SW480 (cell line): Measurements from ENCODE around the gene OGA.

ENCODE experiments used
- DNase-seq: peaks from one replicate; pipeline ENCODE4 v3.0.0-alpha.2; 2016; ENCODE audit warnings: low spot score

Gene OGA

DNA sequence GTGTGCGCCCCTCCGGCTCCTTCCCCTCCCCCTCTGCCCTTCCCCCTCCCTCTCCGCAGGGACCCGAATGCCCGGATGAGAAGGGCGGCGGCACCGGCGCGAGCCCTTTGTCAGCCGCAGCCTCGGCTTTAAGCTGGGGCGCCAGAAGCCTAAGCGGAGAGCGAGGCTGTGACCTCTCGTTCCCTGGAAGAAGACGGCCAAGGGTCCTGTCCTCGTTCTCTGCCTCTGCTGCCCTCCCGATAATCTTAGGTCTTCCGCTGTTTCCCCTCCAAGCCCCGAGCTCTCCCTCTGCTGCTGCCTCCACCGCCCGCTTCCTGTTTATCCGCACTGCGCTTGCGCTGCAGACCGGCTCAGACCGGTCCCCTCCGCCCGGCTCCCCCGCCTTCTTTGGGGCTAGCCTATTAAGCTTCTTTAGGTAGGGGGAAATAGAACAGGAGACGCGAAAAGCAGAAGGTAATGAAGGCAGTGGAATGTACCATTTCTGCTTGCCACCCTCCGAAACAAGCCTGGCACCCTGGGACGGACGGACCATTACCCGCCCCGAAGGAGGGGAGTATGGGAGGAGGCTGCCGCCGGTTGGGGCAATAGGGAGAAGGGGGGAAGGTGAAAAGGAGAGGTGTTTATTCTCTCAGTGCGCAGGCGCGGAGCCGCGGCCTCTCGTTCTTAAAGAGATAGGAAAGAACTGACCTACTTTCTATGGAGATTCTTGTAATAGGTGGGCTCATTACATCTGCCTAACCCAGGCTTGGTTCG is at the start of gene OGA:
Gene OGA (minus strand): TSS at position 326 of the 753 bp plus-strand sequence. CDS start 422 bp downstream, outside the sequence.
- peak; percentile 100 for DNase-seq

DNA sequence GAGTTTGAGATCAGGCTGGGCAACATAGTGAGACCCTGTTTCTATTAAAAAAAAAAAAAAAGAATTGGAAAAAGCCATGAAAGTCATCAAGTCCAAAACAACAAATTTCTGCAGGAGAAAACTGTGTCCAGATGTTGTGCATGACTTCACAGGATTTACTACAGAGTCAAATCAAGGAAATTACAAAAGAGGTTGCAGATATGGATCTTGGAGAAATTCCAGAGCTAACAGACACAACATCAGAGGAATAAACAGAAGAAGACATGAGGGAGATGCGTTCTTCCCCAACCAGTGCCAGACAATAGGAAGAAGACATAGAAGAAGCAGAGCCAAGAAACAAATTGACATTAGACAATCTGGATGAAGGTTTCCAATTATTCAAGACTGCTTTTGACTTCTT is 49.7 kb upstream of the OGA start:
- no peak for DNase-seq

DNA sequence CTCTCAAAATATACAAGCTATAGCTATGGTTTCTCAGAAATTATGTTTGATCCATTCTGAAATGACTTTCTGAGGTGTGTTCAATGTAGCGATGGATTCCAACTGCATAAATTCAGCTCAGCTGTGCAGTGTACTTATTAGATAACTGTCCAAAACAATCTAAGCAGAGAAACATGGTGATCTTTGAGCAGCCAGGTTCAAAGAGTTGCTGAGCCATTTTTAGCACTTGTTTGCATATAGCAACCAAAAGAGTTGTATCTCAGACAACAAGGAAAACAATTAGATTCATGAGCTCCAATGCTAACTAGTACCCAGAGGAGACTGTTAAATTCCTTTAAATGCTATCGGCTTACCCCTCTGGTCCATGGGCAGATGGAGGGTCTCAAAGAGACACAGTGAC is 41.3 kb upstream of the OGA start:
- no peak for DNase-seq

DNA sequence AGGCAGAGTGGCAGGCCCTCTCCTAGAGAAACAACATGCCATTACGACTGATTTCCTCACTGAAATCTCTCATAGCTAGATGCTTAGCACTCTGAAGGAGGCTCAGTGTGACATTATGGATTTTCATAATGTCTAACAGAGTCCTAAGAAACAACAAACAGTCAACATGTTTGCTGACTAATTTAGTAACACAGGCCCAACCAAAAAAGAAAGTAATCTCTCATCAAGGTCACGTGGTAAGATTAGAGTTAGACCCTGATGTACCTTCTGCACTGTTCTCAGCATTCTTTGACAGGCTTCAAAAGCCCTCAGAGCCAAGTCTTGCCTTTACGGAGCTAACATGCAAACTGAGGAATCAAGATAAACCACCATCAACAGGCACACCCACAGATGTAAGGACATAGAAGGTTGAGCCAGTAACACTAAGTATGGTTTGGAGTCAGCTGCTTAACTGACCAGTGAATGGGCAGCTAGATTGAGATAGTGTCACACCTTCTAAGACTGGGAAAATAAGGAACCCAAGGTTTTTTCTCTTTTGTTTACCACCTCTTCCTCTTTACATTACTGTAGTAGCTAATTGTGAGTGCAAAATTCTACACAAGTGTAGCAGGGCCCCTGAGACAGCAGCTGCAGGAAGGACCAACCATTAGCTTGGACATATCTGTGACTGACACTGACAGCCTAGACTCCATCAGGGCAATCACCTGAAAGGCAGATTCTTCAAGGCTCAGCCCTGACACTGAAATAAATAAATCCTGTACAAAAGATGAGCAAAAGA is 40.7 kb upstream of the OGA start:
- no peak for DNase-seq

DNA sequence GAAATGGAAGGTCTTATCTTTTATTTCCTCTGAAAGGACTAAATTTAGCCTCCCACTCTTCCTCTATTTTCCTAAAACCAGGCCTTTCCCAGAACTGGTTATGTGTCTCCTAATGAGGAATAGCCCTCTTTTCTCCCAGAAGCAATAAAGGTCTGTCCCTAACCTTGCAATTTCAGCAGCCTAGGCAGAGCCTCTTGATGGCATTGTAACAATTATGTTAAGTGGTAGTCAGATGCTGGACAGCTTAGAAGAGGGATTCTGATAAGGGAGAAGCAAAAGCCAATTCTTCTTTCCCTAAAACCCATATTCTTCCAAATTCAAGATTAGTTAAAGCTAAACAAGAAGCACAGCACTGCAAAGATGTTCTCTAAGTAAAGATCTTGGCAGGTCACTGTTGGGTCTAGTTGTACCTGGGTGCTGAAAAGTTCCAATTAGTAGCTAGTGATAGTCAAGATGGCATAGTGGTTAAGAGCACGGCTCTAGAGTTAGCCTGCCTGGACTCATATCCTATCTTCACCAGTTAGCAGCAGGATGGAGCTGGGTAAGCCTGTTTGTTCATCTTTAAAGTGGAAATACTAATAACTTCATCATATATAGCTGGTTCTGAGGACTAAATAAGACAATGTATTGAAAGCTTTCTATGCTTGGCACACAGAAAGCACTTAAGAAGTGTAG is 39.7 kb upstream of the OGA start:
- no peak for DNase-seq

DNA sequence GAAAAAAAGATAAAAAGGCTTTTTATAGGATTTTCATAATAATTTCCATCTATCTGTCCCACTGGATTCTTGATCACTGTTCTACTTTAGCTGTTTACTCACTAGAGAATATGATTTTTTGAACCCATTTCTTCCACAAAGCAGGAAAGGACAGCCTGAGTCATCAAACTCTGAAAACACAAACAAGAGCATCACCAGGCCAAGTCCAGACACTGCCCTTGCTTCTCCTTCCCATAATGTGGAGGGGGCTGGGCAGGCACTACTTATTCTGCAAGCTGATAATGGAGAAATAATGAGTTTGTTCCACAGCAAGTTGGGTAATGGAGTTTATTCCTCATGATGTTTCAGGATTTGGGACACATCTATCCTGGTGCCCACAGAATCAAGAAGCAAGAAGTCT is 38.4 kb upstream of the OGA start:
- no peak for DNase-seq

DNA sequence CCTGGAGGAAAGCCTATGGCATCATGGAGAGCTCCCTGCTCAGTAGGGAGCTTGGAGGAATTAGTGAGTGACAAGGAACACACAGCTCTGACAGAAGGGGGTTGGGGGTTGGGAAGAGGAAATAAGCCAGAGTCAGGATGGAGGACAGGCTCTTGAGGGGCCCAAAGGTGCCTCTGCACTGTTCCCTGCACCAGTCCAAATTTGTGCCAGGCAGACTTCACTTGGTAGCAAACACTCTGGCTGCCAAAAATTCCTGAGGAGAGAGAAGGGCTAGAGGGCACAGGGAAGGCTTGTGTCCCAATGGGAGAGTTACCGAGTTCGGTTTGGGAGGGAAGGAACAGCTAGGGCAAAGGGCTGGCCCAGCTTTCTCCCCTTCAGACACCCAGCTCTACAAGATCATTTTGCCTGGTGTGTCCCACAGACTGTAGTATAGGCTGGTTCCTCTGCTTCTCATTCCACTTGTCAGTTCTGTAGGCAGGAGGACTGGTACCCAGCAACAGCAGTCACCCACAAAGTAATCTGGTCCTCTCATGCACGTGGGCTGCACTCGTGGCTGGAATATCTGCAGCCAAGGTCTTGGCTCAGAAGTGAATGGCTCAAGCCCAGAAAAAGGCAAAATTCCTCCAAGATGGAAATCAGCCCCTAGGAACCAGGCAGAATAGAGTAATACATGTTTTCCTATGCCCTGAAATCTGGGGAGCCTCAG is 33.3 kb upstream of the OGA start:
- DNase-seq: no peak

DNA sequence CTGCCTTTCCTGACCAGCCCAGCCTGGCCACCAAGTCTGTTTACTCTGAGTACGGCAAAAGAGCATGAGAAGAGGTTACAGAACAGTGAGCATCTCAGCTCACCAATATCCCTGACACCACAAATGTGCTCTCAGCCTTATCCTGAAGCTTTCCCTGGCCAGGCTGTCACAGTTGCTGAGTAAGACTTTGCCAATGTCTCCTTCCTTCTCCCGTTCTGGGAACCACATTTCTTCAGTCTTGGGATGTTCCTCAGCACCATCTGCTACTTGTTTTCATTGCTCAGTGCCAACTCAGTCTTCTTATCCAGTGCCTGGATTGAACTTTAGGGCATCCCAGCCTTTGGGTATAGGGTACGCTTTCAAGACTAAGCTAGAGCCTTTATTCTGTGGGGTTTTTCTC is 32.5 kb upstream of the OGA start:
- DNase-seq: no peak

DNA sequence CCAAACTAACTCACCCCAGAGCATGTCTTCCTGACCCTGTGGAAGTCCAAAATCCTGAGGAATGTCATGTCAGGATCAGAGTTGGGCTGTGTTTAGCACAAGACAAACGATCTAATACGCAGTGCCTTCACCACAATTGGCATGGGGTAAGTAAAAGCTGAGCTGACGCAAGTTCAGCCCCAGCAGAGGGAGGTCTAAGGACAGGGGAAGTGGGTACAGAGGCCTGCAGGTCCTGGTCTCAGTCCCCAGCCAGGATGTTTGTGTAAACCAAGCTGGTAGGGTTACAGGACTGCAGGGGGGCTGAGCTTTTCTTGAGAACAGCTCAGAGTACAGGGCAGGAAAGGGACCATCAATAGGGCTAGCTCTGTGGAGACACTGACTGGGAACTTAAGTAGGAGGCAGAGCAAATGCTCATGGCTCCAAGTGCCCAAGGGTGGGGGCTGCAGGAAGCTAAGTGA is 30.7 kb upstream of the OGA start:
- DNase-seq: no peak

DNA sequence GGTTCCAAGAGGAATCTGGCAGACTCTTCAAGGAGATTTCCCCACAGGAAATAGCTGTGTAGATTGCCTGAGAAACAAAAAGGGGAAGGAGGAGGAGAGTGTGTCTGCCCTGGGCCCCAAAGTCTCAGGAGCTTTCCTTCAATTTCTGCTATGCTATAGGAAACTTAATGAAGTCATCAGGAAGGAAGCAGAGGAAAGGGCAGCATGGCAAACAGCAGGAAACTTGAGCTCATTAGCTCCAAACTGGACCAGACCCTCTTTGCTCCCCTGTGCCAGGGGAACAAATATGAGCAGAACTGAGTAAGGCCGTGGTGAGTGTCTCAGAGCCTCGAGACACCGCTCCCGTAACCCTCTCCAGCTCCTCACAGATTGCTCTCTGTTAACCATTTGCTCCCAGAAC is 30.2 kb upstream of the OGA start:
- no peak for DNase-seq

DNA sequence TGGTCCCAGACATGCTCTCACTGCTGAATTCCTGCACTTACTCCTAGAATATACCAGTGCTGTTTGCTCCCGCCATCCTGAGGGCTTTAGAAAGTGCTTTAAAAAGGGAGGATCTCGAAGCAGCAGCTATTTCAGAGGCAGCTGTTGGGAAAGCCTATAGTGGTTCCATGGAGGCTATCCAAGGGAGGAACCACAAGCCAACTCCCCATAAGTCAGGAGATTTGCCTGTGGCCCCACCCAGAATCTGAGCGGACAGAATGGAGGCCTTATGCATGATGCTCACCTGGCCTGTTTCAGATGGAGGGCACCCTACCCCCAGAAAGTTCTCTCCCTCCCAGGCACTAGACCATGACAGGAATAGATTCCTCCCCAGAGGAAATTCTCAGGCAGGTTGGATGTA is 27.6 kb upstream of the OGA start:
- DNase-seq: no peak

DNA sequence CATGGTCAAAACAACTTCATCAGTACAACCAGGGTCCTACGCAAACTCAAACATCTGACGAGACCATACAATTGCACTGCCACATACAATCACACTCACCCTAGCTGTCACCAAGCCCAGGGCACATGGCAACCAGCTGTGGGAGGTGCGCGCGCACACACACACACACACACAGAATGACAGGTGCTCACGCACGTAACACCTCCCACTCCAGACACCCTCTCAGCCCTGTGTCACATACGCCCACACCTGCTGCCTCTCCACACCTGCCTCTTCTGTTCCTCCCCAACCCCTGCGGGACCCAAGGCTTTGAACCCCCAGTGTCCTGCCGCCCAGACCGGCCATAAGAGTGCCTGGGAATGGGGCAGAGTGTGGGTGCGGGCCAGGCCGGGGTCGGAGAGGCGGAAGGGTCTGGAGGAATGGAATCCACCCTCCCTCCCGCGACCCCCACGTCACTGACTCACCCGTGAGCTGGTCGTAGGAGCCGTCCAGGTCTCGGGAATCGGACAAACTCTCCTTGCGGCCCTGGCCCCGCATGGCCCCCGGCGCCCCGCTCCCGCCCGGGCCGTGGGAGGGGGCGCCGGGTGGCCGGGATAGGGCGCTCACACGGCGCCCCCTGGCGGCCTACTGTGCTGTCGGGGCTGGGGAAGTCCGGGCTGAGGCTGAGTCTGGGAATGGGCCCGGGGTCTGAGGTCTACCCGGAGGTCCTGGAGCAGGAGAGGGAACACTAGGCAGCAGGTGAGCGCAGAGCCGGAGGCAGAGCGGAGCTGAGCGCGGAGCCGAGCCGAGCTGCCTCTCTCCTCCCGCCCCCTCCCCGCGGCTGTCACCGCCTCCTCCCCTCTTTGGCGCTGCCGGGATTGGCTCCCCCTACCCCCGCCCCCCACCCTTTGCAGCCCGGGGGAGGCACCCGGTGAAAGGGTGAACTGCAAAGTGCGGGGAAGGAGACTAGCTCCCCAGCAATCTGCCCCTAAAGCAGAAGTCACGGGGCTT is 25.1 kb upstream of the OGA start, which contains the start of gene KCNIP2:
Gene KCNIP2 (minus strand): TSS at position 769 of the 990 bp plus-strand sequence. CDS start 232 bp downstream, at position 537.
- DNase-seq: no peak

DNA sequence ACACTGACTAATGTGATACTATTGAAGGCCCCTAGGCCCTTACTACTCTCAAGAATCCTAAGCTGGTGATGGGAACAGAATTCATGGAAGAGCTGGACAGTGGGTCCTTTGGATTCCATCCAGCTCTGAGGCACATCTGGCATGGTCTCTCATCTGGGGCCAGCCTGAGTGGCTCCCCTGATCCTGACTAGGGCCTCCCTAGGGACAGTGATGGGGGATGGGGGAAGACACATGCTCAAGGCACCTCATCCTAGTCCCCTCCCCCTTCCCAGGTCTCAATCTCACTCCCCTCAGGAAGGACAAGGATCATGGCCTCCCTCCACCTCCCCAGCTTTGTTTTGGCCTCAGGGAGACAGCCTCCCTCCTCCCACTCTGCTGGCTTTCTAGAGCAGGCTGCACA is 23.6 kb upstream of the OGA start:
- no peak for DNase-seq

DNA sequence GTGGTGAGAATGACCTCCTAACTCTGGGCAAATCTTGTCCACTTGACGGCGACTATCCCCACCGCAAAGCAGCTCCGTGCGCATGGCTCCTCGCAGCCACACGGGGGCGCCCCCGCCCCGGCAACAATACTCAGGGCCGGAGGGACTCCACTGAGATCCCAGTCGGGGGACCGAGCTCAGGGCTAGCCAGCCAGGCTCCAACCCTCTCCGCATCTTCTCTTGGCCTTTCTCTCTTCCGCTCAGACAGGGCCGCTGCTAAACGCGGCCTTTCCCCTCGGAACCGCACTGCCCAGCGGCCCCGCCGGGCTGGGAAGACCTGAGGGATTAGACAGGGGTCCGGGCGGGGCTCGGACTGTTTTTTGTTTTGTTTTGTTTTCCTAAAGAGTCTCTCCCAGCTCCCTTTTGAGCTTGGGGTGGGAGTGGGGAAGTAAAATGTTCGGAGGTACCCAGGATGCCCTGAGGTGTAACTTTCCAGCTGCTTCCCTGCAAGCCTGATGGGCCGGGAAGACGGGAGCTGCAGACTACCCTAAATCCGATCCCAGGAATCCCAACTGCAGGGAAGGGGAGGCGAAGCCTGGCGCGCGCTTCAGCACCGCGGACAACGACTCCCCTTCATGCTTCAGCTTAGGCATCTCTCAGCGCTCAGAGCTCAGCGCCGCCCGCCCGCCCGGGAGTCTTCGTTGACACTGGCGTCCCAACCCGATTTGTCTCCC is 22.7 kb upstream of the OGA start:
- DNase-seq: peak; percentile 70

DNA sequence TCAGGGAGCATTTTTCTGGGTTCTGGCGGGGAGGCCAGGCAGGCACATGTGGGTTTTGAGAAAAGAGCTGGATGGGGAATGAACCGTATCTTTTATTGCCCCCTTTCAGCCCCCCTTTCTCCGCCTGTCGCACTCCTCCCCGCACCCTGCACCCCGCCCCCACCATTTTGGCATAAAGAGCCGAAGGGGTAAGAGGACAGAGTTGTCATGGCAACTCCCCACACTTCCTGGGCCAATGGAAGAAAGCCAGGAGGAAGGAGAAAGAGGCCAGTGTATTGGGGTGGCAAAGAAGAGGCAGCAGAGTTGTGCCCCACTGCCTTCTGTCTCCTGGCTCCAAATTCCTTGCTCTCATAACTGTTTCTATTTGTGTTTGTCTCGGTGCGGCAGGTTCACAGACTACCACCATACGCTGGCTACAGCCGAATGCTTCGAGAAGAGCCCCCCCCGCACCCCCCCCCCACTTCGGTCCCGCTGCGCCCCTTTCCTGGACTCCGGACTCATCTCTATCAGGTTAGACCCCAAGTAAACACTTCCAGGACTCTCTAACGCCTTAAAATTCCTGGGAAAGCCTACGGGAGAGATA is 21.9 kb upstream of the OGA start:
- DNase-seq: no peak

DNA sequence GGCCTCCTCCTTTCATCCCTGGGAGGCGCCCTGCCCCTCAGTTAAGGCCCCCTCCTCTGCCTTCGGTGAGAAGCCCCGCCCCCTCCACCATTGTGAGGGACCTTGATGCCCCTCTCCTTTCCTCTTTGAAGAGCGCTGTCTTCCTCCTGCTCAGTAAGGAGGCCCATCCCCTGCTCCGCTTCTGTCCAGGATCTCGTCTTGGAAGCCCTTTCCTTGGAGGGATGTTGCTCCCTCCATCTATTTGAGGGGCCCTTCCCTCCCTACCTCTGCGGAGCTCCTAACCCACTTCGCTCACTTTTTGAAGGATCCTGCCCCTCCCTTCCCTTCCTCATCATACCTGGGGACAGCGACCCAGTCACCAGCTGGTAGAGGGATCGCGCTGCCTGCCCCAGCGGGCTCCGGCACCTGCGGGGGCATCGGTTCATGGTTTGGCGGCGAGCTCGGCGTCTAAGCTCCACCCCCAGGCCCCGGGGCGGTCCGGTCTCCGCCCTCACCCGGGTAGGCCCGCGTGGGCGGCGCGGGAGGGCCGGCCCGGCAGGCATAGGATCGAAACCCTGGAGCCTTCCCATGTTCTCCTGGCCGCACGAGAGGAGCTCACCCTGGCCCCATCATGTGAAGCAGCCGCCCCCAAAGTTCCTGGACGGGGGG is 21.3 kb upstream of the OGA start:
- DNase-seq: no peak

DNA sequence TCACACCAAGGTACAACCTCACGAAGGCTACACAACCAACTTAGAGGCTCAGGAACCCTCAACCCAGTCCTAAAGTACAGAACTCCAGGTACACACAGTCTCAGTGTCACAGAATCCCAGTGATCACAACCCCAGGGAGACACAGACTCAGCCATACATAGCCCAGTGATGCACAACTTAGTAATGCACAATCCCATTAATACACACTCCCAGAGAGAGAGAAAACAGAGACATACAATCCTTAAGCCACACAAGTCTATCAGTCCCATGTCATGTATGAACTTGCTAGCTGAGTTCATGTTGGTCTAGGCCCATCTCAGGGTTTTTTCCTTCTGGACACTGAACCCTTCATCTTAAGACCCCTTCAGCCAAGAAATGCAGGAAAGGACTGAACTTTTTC is 20.8 kb upstream of the OGA start:
- DNase-seq: no peak

DNA sequence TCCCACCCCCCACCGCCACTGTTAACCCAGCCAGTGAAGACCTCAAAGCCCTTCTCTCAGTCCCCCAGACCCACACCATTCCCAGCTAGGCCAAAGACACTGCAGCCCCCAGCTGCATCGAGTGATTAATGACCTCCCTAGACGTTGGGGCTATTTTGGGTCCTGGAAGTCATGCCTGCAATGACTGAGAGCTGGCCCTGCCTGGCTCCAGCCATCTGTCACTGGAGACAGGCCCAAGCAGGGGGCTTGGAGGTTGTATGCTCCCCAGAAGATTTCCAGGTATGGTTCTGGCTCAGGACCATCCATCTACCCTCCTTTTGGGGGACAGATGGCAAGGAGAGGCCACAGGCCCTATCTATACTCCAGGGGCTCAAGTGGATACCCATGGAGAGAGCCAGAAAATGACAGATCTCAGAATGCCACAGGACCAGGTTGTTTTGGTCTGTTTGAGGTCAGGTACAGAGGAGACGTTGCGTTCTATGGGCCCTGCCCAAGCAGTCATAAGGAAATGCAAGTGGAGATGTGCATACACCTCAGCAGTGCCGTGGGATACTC is 20.2 kb upstream of the OGA start:
- no peak for DNase-seq

DNA sequence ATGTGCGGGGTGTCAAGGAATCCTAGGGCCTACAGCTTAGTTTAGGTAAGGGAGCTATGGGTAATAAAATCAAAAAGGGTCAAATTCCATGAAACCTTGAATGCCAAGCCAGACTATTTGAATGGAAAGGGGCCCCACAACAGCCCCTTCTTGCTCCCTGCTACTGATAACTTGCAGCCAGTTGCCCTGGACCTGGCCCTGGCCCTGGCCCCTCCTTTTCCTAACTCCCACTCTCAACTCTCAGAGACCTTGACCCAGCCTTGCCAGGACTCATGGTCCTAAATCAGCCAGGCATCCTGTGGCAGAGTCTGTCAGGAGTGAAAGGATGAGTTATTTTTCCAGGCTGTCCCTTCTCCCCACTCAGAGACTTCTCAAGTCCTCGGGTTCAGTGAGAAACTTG is 19.5 kb upstream of the OGA start:
- no peak for DNase-seq
